ENCODE results near the gene OPN4.

GRCh38 chr10:86705139-86705538 lies 50.8 kb downstream of the OPN4 start:
- TF ChIP-seq KAT2B (IDR thresholded peaks at IDR 0.05; ENCODE audit: low read depth, low read length) (no peak), POLR2AphosphoS2 (IDR thresholded peaks at IDR 0.05; ENCODE audit: low read length) (no peak), ZNF57 (CRISPR knock-in tag; IDR thresholded peaks at IDR 0.05) (no peak), ZNF175 (CRISPR knock-in tag; IDR thresholded peaks at IDR 0.05; ENCODE audit: low read depth) (no peak), SP1 (CRISPR knock-in tag; IDR thresholded peaks at IDR 0.05) (no peak), HDAC2 (IDR thresholded peaks at IDR 0.05) (no peak), CTCF (IDR thresholded peaks at IDR 0.05 in 2 of 3, conservative IDR thresholded peaks at IDR 0.05 in 1 of 3; ENCODE audit: insufficient read depth in 2 of 3, low read depth in 1 of 3, low read length in 3 of 3) (no peak), ZBTB5 (IDR thresholded peaks at IDR 0.05) (no peak)
